ENCODE results near the gene C2.

Gene C2

GRCh38 chr6:31922942-31923341, 4.6 kb upstream of the C2 start:
- peak; percentile 44 for TF ChIP-seq RAD21 (IDR thresholded peaks at IDR 0.05; ENCODE audit: low read depth)
- no peak for TF ChIP-seq YY1 (IDR thresholded peaks at IDR 0.05; ENCODE audit: low read depth)

DNA sequence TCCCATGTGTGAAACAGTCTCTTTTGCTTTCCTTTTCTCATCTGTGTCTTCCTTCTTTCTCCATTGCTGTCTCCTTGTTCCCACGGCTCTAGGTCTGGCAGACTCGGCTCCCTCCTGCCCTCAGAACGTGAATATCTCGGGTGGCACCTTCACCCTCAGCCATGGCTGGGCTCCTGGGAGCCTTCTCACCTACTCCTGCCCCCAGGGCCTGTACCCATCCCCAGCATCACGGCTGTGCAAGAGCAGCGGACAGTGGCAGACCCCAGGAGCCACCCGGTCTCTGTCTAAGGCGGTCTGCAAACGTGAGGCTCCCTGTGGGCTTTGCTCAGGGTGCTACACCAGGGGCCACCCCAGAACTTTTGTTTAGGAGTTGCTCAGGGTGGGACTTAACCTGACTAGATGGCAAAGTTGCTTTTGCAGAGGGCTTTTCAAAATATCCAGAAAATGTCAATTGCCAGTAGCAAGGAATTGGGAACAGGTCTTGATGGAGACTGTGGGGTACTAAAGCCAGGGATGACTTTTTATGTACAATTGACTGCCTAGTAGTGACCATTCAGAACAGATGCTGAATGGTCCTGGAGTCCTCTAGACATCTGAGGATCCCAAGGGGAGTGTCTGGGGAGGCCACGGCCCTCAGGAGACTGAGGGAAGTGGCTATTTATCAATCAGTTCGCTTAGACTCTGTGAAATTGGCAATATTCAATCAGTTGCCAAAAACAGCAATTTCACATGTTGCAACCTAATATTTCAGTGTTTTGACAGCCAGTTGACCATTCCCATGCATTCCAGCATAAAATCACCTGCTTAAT, 550 bp downstream of the C2 start:
- TF ChIP-seq NFIC (IDR thresholded peaks at IDR 0.05), result no peak
- TF ChIP-seq EP300 (IDR thresholded peaks at IDR 0.05; ENCODE audit: borderline replicate concordance), result no peak
- TF ChIP-seq, protein P1, sequence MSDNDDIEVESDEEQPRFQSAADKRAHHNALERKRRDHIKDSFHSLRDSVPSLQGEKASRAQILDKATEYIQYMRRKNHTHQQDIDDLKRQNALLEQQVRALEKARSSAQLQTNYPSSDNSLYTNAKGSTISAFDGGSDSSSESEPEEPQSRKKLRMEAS (IDR thresholded peaks at IDR 0.05), result no peak
- TF ChIP-seq CEBPB (IDR thresholded peaks at IDR 0.05), result no peak
- TF ChIP-seq FOXM1 (IDR thresholded peaks at IDR 0.05; ENCODE audit: borderline replicate concordance, low read depth), result no peak
- TF ChIP-seq RAD21 (IDR thresholded peaks at IDR 0.05; ENCODE audit: low read depth), result no peak
- no peak for TF ChIP-seq TCF12 (IDR thresholded peaks at IDR 0.05; ENCODE audit: low read depth)
- no peak for TF ChIP-seq CREB1 (IDR thresholded peaks at IDR 0.05; ENCODE audit: low read depth)
- no peak for TF ChIP-seq ZBTB7A (IDR thresholded peaks at IDR 0.05; ENCODE audit: low read depth)
- no peak for TF ChIP-seq TEAD4 (IDR thresholded peaks at IDR 0.05)
- TF ChIP-seq EGR1 (IDR thresholded peaks at IDR 0.05), result no peak
- no peak for TF ChIP-seq TAF1 (IDR thresholded peaks at IDR 0.05; ENCODE audit: low read depth)
- TF ChIP-seq YY1 (IDR thresholded peaks at IDR 0.05; ENCODE audit: low read depth), result no peak
- TF ChIP-seq REST (IDR thresholded peaks at IDR 0.05; ENCODE audit: low read depth), result no peak
- TF ChIP-seq USF1 (IDR thresholded peaks at IDR 0.05), result no peak

- no peak for TF ChIP-seq CREB1 (IDR thresholded peaks at IDR 0.05; ENCODE audit: low read depth)
- TF ChIP-seq USF1 (IDR thresholded peaks at IDR 0.05), result no peak
- no peak for TF ChIP-seq EP300 (IDR thresholded peaks at IDR 0.05; ENCODE audit: borderline replicate concordance)
- TF ChIP-seq, protein P1 (IDR thresholded peaks at IDR 0.05), result no peak
- no peak for TF ChIP-seq TEAD4 (IDR thresholded peaks at IDR 0.05)
- no peak for TF ChIP-seq REST (IDR thresholded peaks at IDR 0.05; ENCODE audit: low read depth)
- no peak for TF ChIP-seq TCF12 (IDR thresholded peaks at IDR 0.05; ENCODE audit: low read depth)
- no peak for TF ChIP-seq FOXM1 (IDR thresholded peaks at IDR 0.05; ENCODE audit: borderline replicate concordance, low read depth)
- no peak for TF ChIP-seq ZBTB7A (IDR thresholded peaks at IDR 0.05; ENCODE audit: low read depth)
These were observed 1.1 kb downstream of the C2 start for GRCh38 chr6:31928672-31928939.

- no peak for TF ChIP-seq NFIC (IDR thresholded peaks at IDR 0.05)
- no peak for TF ChIP-seq FOXM1 (IDR thresholded peaks at IDR 0.05; ENCODE audit: borderline replicate concordance, low read depth)
- TF ChIP-seq, protein P1 (IDR thresholded peaks at IDR 0.05), result no peak
- TF ChIP-seq YY1 (IDR thresholded peaks at IDR 0.05; ENCODE audit: low read depth), result no peak
- no peak for TF ChIP-seq EP300 (IDR thresholded peaks at IDR 0.05; ENCODE audit: borderline replicate concordance)
- TF ChIP-seq ZBTB7A (IDR thresholded peaks at IDR 0.05; ENCODE audit: low read depth), result no peak
- no peak for TF ChIP-seq USF1 (IDR thresholded peaks at IDR 0.05)
- TF ChIP-seq TCF12 (IDR thresholded peaks at IDR 0.05; ENCODE audit: low read depth), result no peak
- TF ChIP-seq REST (IDR thresholded peaks at IDR 0.05; ENCODE audit: low read depth), result no peak
- TF ChIP-seq EGR1 (IDR thresholded peaks at IDR 0.05), result no peak
- no peak for TF ChIP-seq TAF1 (IDR thresholded peaks at IDR 0.05; ENCODE audit: low read depth)
- TF ChIP-seq CREB1 (IDR thresholded peaks at IDR 0.05; ENCODE audit: low read depth), result no peak
- no peak for TF ChIP-seq RAD21 (IDR thresholded peaks at IDR 0.05; ENCODE audit: low read depth)
- no peak for TF ChIP-seq TEAD4 (IDR thresholded peaks at IDR 0.05)
- TF ChIP-seq CEBPB (IDR thresholded peaks at IDR 0.05), result no peak
These were observed 3.4 kb downstream of the C2 start for GRCh38 chr6:31930962-31931361.
